Activated CD8-positive, alpha-beta memory T cell treated with anti-CD3 and anti-CD28 coated beads for 48 hours (primary cell): ENCODE results near the gene C12orf57.

Experiments
- DNase-seq, 3 experiments: peaks; one replicate each; pipeline ENCODE4 v3.0.0-alpha.2; 2020; ENCODE audit warnings: low read depth in 2 of 3, low spot score in 2 of 3

Gene C12orf57

DNA sequence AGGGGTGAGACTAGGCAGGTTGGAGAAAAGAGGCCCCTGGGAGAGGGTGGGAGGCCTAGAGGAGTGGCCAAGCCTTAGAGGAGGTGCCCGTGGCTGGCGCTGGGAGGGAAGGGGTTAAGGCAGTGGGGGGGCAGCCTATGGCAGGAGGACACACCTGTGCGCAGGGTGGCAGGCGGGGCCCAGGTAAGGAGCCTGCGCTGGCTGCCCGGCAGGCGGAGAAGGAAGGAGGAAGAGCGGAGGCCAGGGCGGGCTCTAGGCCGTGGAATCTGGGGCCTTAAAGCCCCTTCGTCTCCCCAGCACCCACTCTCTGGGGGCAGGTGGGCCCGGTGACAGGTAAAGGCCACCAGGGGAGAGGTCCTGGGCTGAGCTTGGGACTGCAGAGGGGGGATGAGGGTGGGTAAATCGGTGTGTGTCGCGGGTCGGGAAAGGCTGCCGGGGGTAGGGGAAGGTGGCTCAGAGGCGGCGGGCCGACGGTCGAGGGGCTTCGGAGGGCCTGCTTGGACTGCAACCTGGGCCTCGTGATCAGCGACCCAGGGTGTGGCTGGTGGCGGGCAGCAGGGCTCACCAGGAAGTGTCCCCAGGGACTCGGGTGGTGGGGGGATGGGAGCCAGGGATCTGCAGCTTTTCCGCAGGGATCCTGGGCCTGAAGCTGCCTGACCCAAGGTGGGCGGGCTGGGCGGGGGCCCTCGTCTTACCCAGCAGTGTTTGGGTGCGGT, 19.4 kb downstream of the C12orf57 start:
- DNase-seq: no peak

DNA sequence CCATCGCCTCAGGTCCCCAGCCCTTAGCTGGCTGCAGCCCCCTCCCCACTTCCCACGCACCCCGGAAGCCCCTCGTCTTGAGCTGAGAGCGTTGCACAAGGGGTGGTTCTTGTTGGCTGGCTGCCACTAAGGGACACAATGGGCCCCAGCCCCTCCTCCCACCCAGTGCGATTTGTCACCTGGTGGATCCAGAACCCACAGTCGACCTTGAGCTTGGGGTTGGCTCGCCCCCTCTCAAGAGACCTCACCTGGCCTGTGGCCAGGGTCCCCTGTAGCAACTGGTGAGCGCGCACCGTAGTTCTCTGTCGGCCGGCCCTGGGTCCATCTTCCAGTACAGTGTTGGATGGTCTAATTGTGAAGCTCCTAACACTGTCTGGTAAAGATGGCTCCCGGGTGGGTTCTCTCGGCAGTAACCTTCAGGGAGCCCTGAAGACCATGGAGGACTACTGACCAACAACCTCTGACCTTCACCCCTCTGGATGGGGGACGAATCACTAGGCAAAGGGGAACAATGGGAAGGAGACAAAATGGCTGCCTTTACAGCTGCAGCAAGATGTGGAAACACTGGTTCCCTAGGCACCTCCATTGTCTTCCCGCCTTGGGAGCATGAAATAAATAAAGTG, 20.1 kb downstream of the C12orf57 start:
- DNase-seq: no peak

DNA sequence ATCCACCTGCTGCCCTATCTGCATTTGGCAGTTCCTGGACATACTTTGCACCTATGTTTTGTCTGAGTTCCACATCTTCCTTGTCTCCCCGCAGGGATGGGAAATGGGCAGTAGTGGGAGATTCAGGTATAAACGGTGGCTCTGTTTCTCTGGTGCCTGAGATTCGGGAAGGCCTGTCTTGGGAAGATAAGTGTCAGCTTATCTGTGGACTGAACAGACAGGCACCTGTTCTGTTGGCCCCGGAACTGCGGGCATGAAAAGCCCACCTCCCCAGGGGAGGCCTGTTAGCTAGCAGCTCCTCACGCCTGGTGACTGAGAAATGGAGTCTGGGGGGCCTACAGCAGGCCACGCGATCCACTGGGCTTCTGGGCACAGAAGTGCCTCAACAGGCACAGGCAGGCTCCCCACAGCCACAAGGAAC, 20.8 kb downstream of the C12orf57 start:
- no peak for DNase-seq

DNA sequence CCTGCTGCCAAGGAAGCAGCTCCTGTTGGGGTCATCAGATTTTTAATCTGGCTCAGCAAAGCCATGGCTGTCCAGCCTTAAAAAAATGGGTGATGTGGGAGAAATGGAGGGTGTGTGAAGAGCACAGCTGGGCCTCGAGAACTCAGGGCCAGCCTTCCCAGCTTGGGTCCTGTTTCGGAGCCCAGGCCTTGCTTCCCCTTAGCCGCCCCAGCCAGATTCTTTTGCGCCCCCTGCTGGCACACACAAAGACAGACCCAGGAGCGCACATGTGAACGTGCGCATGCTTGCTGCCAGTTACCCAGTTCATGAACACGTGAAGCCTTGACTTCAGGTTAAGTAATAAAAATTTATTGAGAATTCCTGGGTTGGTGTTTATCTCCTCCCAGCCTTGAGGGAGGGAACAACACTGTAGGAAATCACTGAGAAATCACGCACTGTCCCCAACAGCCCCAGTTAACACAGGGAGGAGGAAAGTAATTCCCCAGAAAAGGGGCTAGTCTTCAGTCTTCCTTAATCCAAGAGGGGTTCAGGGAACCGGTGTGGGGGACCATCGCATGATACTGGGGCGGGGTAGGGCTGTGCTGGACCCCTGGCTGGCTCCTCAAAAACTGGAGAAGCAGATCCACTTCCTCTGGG, 21.3 kb downstream of the C12orf57 start:
- DNase-seq: no peak

DNA sequence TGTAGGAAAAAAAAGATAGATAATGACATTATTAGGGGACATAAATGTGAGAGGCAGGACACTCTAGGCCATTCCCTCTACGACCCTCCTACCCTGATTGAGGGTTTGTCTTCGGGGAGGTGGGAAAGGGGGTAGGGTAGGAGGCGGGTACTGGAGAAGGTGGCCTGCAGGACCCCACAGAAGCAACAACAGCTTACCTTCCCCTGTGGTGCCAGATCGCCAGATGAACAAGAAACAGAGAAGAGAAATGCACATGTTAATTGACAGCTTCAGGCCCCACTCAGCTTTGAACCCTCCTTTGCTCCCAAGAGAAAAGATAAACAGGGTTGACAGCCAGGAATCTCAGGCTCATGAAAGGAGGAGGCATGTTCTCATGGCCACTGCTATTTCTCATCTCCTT, 21.9 kb downstream of the C12orf57 start:
- no peak for DNase-seq

DNA sequence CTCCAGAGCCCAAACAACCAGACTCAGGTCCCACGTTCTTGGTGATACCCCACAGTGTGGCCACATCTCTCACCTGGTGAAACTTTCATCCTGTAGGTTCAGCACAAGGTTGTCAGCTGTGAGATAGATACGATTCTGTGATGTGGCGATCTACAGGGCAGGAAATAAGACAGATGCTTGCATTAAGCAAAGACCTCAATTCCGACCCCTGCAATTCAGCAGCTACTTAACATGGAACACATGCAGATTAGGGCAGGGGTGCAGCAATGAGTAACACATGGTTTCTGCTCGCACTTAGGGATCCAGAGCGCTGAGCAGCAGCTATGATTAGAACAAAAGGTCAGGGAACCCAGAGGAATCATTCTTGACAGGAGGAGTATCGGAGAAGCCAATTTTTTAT, 22.5 kb downstream of the C12orf57 start:
- no peak for DNase-seq

DNA sequence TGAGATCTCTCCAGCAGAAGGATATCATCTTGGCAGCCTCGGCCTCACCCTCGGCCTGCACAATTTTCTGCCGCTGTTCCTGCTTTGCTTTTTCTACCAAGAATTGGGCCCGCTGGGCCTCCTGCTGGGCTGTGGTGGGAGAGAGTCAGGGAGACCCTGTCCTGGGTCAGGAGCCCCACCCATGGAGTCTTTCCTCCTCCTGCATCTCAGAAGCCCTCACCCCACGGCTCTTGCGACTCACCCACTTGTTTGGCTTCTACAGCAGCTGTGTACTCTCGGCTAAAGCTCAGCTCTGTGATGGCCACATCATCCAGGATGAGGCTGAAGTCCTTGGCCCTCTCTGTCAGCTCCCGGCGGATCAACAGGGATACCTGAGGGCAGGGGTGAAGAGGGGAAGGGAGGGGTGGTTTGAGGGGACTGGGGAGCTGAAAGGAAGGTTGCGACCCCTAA, 23.9 kb downstream of the C12orf57 start:
- no peak for DNase-seq

DNA sequence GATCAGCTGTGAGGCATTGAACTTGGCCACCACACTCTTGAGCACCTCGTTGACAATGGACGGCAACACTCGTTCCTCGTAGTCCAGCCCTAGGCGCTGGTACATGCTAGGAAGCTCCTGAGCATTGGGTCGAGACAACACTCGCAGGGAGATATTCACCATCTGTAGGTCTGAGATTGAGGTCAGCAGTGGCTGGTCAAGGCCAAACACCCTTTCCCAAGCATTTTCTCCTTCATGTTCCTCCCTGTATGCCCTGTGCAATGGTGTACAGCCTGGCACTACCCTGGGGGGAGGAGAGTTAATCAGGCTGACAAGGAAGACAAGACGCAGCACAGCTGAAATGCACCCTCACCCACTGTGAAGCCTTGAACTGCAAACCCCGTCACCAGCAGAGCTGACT, 24.6 kb downstream of the C12orf57 start:
- no peak for DNase-seq

DNA sequence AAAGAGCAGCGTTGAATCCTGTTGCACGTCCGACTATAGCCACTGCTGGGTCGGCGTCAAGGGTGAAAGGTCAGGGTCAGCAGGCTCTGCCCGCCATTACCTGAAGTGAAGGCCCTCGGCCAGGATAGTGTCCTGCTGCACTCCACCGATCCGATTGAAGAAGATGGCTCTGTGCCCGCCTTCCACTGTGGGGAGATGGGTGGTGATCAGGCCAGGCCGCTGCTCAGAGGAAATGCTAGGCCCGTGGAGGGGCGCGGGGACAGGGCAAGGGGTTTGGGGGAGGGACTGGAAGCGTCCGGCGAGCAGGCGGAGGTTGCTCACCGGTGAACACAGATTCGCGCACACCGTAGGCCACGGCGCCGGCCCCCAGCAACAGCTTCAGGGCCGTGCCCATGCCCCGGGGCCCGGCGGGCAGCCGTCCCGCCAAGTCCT, 26.3 kb downstream of the C12orf57 start:
- DNase-seq: no peak

DNA sequence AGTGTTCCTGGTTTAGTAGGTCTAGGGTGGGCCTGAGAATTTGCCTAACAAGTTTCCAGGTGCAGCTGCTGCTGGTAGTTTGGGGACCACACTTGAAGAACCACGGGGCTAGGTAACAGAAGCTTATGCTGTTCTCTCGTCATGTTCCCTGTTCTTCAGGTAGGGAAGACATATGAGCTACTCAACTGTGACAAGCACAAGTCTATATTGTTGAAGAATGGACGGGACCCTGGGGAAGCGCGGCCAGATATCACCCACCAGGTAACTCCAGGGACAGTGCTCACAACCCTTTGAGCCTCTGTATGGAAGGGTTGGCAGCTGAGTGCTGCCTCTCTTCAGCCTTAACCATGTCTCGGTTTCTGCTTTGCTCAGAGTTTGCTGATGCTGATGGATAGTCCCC, 30.4 kb downstream of the C12orf57 start:
- no peak for DNase-seq

DNA sequence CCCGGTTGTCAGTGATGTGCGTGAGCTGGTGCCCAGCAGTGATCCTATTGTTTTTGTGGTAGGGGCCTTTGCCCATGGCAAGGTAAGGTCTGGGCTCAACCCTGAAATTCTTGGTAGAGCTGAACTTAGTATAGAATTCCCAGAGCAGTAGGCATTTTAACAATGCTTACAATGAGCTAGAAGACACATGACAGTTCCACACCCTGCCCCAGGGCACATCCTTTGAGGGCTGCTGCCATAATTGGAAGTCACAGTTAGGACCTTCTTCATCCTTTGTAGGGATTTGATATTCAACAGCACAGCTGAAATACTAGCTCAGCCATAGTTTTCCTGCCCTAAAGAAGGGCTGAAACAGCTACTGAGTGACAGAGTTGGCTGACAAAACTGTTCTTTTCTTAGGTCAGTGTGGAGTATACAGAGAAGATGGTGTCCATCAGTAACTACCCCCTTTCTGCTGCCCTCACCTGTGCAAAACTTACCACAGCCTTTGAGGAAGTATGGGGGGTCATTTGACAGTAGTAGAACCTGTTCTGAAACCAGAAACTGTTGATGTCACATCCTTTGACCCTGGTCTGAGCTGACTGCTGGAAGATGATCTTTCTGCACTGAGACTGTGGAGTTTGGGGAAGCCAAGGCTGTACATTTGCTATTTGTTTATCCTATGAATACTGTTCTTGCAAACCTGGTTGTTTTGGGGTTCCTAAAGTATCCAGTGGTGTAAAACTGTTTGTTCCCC, 31.6 kb downstream of the C12orf57 start:
- no peak for DNase-seq

DNA sequence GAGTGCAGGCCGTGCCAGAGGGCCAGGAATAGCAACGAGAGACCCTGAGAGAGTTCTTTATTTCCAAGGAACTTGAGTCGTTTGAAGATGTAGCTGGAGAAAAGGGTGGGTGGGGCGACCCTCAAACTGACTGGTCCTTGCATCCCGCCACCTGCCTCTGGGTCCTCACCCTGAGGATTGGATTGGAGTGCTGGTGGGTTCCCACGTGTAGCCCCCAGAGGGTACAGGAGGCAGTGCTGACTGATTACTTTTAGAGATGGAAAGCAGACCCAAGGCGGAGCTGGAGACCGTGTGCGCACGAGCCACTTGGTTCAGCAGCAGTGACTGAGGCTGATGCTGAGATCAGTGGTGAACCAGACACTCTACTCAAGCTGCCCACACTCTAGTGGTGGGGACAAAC, 33.8 kb downstream of the C12orf57 start:
- no peak for DNase-seq

DNA sequence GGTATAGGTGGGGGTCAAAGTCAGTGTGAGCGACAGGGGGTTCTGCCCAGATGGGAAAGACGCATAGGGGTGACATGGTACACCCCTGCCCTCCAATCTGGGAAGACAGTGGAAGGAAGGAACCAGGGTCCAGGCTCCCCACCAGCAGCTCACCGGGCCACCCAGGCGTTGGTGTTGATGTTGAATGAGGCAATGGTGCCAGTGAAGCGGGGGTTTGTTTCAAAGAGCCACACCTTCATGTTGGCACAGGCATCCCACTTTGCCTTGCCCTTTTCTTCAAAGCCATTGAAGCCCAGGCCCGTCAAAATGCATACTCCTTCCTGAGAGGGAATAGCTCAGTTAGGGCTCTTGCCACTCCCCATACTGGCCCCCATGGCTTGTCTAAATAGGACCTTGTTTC, 34.4 kb downstream of the C12orf57 start:
- DNase-seq: no peak

DNA sequence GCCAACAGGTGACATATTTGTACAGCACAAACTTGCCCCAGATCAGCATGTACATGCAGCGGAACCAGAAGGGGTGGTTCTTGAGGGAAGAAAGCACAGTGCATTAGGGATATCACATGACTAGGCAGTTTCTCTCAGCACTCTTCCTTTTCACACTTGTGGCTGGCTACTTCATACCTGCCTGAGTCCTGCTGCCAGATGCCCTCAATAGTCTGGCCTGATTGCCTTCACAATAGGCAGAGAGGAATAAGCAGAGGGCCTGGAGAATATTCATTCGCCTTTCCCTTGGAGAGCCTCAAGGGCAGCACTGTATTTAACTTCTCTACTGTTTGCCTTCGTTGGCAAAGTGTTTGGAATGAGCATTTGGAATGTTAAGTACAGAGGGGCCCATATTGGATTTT, 34.8 kb downstream of the C12orf57 start:
- DNase-seq: no peak

DNA sequence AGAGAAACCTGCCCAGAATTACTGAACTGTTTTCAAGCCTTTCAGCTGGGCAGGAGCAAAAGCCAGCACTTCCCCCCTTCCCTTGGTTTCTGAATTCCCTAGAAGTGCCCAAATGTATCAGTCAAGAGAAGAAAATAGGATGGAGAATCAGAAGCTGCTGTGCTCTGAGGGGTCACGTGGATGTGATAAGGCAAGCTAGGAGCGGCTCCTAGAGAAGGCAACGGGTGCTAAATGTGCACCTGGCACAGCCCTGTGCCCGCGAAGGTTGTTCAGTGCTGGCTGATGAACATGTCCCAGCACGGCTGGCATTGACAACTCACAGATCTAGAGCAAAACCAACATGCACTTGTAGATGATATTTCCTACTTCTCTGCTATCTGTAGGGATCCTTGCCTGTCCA, 35.2 kb downstream of the C12orf57 start:
- DNase-seq: no peak

DNA sequence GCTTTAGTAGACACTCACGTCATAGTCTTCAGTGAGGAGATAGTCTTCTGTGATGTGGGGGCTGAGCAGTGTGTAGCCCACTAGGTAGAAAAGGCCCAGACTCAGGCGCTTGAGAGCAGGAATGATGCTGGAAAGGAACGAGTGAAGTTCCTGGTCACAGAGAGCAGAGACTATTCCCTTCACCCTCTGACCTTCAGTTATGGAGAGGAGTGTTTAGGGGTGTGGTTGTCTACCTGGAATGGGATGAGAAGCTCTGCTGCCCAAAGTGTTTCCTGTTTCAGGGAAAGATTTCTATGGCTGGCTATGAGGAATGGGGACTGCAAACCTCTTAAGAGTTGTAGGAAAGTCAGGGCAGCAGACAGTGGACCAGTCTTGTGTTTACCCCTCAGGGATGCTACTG, 35.6 kb downstream of the C12orf57 start:
- no peak for DNase-seq

DNA sequence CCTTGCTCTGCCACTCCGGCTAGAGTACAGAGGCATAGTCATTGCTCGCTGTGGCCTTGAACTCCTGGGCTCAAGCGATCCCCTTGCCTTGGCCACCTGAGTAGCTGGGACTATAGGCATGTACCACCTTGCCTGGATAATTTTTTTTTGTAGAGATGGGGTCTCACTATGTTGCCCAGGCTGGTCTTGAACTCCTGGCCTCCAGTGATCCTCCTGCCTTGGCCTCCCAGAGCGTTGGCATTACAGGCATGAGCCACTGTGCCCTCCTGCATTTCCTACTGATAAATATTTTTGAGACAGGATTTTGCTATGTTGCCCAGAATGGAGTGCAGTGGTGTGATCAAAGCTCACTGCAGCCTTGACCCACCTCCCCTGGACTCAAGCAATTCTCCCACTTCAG, 36.3 kb downstream of the C12orf57 start:
- DNase-seq: no peak

DNA sequence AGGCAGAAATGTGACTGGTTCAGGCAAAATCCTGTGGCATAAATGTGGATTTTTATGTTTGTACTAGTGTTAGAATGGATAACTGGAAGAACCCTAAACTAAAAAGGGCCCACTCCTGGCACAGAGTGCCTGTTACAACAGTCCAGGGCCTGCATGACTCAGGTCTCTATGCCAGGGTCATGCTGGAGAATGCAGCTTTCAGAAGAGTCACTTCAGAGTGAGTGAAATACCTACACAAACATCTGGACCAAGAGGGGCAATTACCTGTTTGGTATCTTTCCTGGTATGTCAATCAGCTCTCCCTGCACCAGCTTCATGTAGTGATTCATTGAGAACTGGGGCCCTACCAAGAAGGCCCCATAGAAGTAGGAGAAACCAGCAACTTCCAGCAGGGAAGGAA, 36.9 kb downstream of the C12orf57 start:
- DNase-seq: no peak

DNA sequence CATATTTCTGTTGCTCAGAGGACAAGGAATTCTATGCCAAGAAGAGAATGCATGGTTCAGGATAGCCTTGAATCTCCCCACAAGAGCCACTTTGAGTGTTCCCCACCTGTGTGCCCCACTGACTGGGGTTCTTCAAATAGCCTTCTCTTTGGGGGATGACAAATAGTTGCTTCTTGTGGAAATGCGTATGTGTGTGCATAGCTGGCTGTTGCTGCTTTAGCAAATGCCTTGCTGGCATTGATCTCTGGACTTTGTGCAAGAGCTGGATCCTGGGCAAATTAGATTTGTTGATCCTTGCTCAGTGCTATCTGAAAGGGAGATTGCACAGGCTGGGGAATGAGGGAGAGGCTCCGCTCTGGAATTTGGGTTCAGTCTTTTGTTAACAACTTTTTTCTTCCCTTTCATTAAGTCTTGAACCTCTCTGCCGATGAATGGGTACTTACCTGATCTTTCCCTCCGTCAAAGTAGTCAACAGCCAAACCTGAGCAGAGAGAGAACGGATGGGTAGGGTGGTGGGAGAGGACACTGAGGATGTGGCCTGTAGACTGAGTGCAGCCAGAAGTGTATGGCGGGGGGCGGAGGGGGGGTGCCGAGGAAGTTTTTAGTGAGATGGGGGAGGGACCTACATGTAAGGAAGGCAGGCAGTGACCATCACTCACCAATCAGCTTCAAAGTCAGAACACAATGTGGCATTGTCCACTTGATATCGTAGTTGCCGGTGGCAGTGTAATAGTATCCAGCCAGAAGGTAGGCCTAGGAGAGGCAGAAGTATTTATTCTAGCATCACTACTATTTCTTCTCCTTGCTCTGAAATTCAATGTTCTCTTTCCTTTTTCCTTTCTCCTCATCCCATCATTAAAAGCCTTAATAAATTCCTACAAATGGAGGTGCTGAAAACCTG, 37.6 kb downstream of the C12orf57 start:
- DNase-seq: no peak

DNA sequence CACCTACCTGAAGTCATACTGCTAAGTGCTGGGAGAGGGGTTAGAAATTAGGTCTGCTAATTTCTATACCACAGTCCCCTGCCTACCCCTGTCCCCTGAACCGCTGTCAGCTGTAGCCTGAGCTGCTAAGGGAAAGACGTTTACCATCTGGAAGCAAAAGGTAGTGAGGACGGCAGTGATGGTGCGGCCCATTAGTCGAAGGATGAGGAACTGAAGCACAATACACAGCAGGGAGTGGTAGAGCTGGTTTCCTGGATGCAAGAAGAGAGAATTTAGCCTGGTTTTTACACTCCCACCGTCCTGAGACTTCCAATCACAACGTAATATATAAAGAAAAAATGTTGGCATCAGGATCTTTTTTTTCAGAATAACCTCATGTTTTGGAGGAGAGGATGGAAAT, 38.7 kb downstream of the C12orf57 start:
- no peak for DNase-seq
